ENCODE results near the gene RADIL.
A peak's percentile ranks its signal among the peaks of the same experiment; 100 is the strongest.

The RADIL gene

DNA sequence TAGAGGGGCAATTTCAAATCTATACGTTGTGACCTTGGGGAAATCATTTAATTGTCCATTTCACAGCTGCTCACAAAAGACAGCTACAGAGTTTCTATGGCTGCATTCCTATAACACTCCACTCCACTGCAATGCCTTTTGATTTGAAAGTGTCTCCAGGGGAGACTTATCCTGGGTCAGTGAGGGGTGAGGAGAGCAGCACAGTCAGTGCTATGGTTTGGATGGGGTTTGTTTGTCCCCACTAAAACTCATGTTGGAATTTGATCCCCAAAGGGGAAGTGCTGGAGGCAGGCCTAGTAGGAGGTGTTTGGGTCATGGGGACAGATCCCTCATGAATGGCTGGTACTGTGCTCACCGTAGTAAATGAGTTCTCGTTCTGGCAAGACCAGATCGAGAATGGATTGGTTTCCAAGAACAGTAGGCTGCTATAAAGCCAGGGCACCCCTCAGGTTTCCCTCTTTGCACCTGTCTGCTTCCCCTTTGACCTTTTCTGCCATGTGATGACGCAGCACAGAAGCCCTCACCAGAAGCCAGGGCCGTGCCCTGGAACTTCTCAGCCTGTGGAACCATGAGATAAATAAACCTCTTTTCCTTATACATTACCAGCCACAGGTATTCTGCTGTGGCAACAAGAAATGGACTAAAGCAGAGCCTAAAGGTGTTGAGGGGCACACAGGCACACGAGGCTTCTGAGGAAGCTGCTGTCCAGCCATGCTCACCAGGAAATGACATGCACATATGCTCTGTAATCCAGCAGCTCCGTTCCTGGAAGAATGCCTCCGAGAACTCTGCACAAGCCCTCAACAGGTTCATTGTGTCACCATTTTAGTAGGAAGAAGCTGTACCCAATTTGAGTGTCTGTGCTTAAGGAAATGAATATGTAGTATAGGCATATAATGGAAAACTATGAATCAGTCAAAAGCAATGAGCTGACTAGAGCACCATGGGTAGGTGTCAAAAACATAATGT lies 16.7 kb downstream of the RADIL start:
- Histone ChIP-seq H3K4me1 (ENCODE audit: control insufficient read depth in 1 of 2, insufficient read depth in 2 of 2, low read length in 2 of 2) (peaks cover 0 to 3% of the 10 kb centered on the region in 2 donors), H3K4me3 (ENCODE audit: low read depth in 1 of 2, low read length in 2 of 2) (no peak overlapping the region), H3K9me3 (ENCODE audit: control insufficient read depth in 1 of 2, low read length in 2 of 2) (peaks cover 0 to 11% of the 10 kb centered on the region in 2 donors), H3K36me3 (ENCODE audit: control insufficient read depth in 1 of 2, insufficient read depth in 2 of 2, low read length in 2 of 2) (no peaks in the 10 kb centered on the region), H3K27ac (ENCODE audit: low read length) (no peak overlapping the region), H3K27me3 (ENCODE audit: low read depth, low read length) (peaks cover 5% of the 10 kb centered on the region)

DNA sequence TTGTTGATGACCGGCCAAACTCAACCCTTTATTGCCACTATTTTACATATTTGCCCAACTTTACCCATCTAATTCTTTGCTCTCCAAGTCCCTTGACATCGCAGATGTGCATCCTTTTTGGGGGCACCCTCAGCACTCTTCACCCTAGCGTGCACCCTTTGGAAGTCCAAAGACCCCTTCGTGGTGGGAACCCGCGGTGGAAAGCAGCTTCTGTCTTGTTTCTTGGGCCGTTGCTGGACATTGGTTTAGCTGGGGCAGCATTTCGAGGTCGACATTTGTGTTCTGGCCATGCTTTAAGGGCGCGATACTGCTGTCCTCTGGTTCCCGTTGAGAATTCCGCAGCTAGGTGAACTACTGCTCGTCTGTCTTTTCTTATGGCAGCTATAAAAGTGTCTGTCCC lies 21.4 kb downstream of the RADIL start:
- H3K27ac ChIP-seq (ENCODE audit: low read length), result no peak overlapping the region
- H3K4me1 ChIP-seq (ENCODE audit: control insufficient read depth in 1 of 2, insufficient read depth in 2 of 2, low read length in 2 of 2), result peaks cover 0 to 3% of the 10 kb centered on the region in 2 donors
- H3K36me3 ChIP-seq (ENCODE audit: control insufficient read depth in 1 of 2, insufficient read depth in 2 of 2, low read length in 2 of 2), result no peaks in the 10 kb centered on the region
- H3K4me3 ChIP-seq (ENCODE audit: low read depth in 1 of 2, low read length in 2 of 2), result peak overlapping the region; percentile 31 to 35
- H3K27me3 ChIP-seq (ENCODE audit: low read depth, low read length), result no peaks in the 10 kb centered on the region
- peaks cover 0 to 10% of the 10 kb centered on the region in 2 donors for H3K9me3 ChIP-seq (ENCODE audit: control insufficient read depth in 1 of 2, low read length in 2 of 2)

DNA sequence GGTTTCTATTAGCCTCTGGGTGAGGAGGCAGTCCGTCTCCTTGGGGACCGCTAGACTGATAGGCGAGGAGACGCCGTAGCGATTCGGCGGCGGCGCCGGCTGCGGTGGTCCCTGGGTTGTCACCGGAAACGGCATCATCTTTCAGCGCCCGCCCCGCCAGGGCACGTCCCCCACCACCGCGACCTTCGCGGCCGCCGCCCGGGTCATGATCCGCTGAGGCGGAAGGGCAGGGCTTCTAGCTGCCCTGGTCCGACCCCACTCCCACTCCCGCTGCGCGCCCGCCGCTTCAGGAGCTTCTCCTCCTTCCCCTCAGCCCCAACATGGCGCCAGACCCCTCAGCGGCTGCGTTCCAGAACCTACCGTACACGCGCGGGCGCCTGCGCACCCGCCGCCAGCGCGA lies 21.8 kb downstream of the RADIL start, which contains the start of gene PAPOLB:
Gene PAPOLB, minus strand, starts transcription at position 358 of the 400 bp plus-strand sequence. Its CDS starts 220 bp downstream, at position 138.
- Histone ChIP-seq H3K27me3 (ENCODE audit: low read depth, low read length) (no peaks in the 10 kb centered on the region), H3K36me3 (ENCODE audit: control insufficient read depth in 1 of 2, insufficient read depth in 2 of 2, low read length in 2 of 2) (no peaks in the 10 kb centered on the region), H3K27ac (ENCODE audit: low read length) (no peak within 1 kb of the TSS), H3K4me3 (ENCODE audit: low read depth in 1 of 2, low read length in 2 of 2) (peak within 1 kb of the TSS; percentile 31 to 35), H3K4me1 (ENCODE audit: control insufficient read depth in 1 of 2, insufficient read depth in 2 of 2, low read length in 2 of 2) (peaks cover 0 to 3% of the 10 kb centered on the region in 2 donors), H3K9me3 (ENCODE audit: control insufficient read depth in 1 of 2, low read length in 2 of 2) (peaks cover 0 to 10% of the 10 kb centered on the region in 2 donors)

DNA sequence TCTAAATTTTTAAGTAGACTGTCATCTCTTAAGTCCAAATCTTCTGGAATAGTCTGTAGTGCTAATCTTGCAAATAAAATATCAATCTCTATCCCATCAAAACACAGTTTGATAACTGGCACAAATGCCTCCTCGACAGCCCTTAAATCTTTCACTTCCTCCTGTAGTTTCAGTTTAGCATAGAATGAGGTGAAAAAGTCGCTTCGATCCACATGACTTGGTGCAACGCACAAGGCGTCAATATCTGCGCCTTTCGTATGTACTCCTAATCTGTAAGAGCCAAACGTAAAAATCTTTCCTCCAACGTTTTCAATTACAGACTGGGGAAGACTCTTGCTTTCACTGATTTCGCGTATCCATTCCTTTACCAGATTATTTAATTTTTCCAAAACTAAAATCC lies 22.3 kb downstream of the RADIL start:
- H3K4me3 ChIP-seq (ENCODE audit: low read depth in 1 of 2, low read length in 2 of 2), result peak overlapping the region; percentile 31 to 35
- H3K4me1 ChIP-seq (ENCODE audit: control insufficient read depth in 1 of 2, insufficient read depth in 2 of 2, low read length in 2 of 2), result no peaks in the 10 kb centered on the region
- no peaks in the 10 kb centered on the region for H3K36me3 ChIP-seq (ENCODE audit: control insufficient read depth in 1 of 2, insufficient read depth in 2 of 2, low read length in 2 of 2)
- no peak overlapping the region for H3K27ac ChIP-seq (ENCODE audit: low read length)
- H3K27me3 ChIP-seq (ENCODE audit: low read depth, low read length), result no peaks in the 10 kb centered on the region
- H3K9me3 ChIP-seq (ENCODE audit: control insufficient read depth in 1 of 2, low read length in 2 of 2), result peaks cover 0 to 10% of the 10 kb centered on the region in 2 donors

DNA sequence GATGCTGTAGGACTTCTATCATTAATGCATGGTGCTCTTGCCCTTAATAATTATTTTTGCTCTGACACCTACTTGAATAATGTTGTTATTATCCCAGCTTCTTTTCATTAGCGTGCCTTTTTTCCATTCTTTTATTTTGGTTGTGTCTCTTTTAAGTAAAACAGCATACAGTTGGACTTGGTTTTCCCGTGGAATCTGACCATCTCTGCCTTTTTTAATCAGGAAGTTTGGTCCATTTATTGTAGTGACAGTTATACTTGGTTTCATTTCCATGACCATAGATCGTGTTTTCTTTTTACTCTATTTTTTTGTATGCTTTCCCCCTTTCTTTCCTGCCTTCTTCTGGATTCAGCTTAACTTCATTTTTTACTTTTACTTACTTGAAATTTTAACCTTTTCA lies 26.3 kb downstream of the RADIL start:
- Histone ChIP-seq H3K9me3 (ENCODE audit: control insufficient read depth in 1 of 2, low read length in 2 of 2) (peaks cover 0 to 3% of the 10 kb centered on the region in 2 donors), H3K4me3 (ENCODE audit: low read depth in 1 of 2, low read length in 2 of 2) (no peak overlapping the region), H3K4me1 (ENCODE audit: control insufficient read depth in 1 of 2, insufficient read depth in 2 of 2, low read length in 2 of 2) (no peaks in the 10 kb centered on the region), H3K27me3 (ENCODE audit: low read depth, low read length) (no peaks in the 10 kb centered on the region), H3K36me3 (ENCODE audit: control insufficient read depth in 1 of 2, insufficient read depth in 2 of 2, low read length in 2 of 2) (no peaks in the 10 kb centered on the region), H3K27ac (ENCODE audit: low read length) (no peak overlapping the region)

DNA sequence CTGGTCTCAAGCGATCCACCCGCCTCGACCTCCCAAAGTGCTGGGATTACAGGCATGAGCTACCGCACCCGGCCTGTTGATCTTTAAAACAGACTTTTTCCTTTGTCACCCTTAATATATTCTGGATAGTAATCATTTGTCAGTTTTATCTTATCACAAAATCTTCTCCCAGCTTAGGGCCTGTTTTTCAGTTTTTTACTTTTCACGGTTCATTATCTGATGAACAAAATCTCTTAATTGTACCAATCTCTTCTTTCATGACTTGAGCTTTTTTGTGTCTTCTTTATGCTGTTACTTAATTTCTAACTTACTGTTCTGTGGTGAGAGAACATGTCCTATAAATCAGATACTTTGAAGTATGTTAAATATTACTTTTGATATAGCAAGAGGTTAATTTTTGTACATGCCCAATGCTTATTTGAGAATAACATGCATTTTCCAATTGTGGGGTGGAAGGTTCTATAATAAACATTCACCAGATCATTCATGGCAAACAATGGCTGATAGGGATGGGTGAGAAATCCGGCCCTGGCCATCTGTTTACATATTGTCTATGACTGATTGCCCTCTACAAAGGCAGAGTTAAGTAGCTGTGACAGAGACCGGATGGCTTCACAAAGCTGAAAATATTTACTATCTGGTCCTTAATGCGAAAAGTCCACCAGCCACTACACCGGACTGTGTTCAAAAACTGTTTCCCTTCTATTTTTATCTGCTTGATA lies 27.0 kb downstream of the RADIL start:
- H3K4me3 ChIP-seq (ENCODE audit: low read depth in 1 of 2, low read length in 2 of 2), result no peak overlapping the region
- H3K36me3 ChIP-seq (ENCODE audit: control insufficient read depth in 1 of 2, insufficient read depth in 2 of 2, low read length in 2 of 2), result no peaks in the 10 kb centered on the region
- no peaks in the 10 kb centered on the region for H3K27me3 ChIP-seq (ENCODE audit: low read depth, low read length)
- H3K9me3 ChIP-seq (ENCODE audit: control insufficient read depth in 1 of 2, low read length in 2 of 2), result peaks cover 0 to 5% of the 10 kb centered on the region in 2 donors
- H3K4me1 ChIP-seq (ENCODE audit: control insufficient read depth in 1 of 2, insufficient read depth in 2 of 2, low read length in 2 of 2), result no peaks in the 10 kb centered on the region
- no peak overlapping the region for H3K27ac ChIP-seq (ENCODE audit: low read length)

DNA sequence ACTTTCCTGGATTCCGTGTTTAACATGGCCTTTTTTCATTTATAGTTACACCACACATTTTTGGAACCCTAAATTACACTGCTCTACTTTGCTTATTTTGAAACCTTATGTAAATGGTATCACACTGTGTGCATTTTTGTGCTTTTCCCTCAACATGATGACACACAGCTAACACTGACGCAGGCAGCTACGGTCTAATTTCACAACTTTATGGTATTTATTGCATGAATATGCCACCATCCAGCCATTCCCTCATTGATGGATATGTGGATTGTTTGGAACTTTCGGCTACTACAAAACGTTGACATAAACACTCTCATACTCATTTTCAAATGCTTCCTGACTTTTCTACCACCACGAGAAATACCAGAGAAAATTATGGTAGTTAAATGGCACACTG lies 28.6 kb downstream of the RADIL start:
- no peak overlapping the region for H3K4me3 ChIP-seq (ENCODE audit: low read depth in 1 of 2, low read length in 2 of 2)

DNA sequence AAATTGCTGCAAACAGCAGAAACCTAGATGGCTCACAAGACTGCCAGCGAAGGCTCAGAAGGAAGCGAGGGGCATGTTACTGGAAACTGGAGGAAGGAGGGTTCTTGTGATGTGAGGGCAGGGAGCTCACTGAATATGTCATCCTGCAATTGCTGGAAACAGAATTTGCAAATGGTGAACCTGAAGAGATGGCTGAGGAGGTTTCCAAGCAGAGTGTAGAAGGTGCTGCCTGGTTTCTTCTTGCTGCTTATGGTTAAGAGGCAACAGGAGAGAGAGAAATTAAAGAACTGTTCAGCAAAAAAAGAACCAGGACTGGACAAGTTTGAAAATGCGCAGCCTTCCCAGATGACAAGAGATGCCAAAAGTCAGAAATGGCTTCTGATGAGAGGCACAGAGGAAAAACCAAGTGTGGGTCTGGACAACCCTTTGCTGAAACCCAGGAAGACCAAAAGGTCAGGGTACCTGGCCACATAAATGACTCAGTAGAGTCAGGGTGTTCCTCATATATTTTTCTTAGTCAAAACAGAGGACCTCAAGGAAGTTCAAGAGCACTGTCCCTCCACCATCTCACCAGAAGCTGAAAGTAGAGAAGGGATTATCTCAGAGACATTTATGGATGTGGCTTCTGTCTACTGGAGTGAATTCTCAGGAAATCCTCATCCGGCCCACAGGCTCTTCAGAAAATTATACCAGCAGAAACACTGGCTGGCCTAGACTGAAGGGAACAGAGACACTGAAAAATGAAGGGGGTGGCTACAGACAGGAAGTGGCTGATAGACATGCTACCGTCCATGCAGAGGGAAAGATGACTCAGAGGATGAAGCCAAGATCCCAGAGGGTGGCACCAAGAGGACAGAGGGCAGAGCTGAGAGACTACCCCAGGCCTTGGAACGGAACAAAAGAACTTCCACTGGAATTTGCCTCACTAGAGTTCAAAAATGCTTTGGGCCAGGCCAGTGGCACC lies 31.8 kb downstream of the RADIL start:
- Histone ChIP-seq H3K36me3 (ENCODE audit: control insufficient read depth in 1 of 2, insufficient read depth in 2 of 2, low read length in 2 of 2) (no peaks in the 10 kb centered on the region), H3K4me1 (ENCODE audit: control insufficient read depth in 1 of 2, insufficient read depth in 2 of 2, low read length in 2 of 2) (no peaks in the 10 kb centered on the region), H3K27ac (ENCODE audit: low read length) (no peak overlapping the region), H3K4me3 (ENCODE audit: low read depth in 1 of 2, low read length in 2 of 2) (no peak overlapping the region), H3K9me3 (ENCODE audit: control insufficient read depth in 1 of 2, low read length in 2 of 2) (peaks cover 0 to 10% of the 10 kb centered on the region in 2 donors), H3K27me3 (ENCODE audit: low read depth, low read length) (no peaks in the 10 kb centered on the region)

More for the DNA sequence above, 28.6 kb downstream of the RADIL start:
- H3K9me3 ChIP-seq (ENCODE audit: control insufficient read depth in 1 of 2, low read length in 2 of 2), result peaks cover 0 to 10% of the 10 kb centered on the region in 2 donors
- no peaks in the 10 kb centered on the region for H3K4me1 ChIP-seq (ENCODE audit: control insufficient read depth in 1 of 2, insufficient read depth in 2 of 2, low read length in 2 of 2)
- H3K36me3 ChIP-seq (ENCODE audit: control insufficient read depth in 1 of 2, insufficient read depth in 2 of 2, low read length in 2 of 2), result no peaks in the 10 kb centered on the region
- no peaks in the 10 kb centered on the region for H3K27me3 ChIP-seq (ENCODE audit: low read depth, low read length)
- no peak overlapping the region for H3K27ac ChIP-seq (ENCODE audit: low read length)

DNA sequence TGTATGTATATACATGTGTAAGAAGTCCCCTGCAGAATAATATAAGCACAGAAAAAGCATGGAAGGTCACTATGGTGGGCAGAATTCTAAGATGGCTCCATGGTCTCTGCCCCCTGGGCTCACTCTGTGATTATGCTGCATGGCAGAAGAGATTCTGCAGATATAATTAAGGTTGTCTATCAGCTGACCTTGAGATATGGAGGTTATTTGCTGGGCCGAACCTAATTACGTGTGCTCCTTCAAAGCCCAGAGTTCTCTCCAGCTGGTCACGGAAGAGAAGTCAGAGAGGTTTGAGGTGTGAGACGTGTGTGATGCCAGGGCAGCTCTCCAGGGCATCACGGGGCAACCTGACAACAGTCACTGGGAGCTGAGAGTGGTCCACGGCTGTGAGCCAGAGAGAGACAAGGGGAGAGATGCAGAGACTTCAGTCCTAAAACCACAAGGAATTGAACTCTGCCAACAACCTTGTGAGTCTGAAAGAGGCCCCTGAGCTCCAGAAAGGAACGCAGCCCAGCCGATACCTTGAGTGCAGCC lies 33.2 kb downstream of the RADIL start:
- Histone ChIP-seq H3K36me3 (ENCODE audit: control insufficient read depth in 1 of 2, insufficient read depth in 2 of 2, low read length in 2 of 2) (no peaks in the 10 kb centered on the region), H3K4me1 (ENCODE audit: control insufficient read depth in 1 of 2, insufficient read depth in 2 of 2, low read length in 2 of 2) (no peaks in the 10 kb centered on the region), H3K27me3 (ENCODE audit: low read depth, low read length) (no peaks in the 10 kb centered on the region), H3K27ac (ENCODE audit: low read length) (no peak overlapping the region), H3K9me3 (ENCODE audit: control insufficient read depth in 1 of 2, low read length in 2 of 2) (peaks cover 0 to 10% of the 10 kb centered on the region in 2 donors), H3K4me3 (ENCODE audit: low read depth in 1 of 2, low read length in 2 of 2) (no peak overlapping the region)

DNA sequence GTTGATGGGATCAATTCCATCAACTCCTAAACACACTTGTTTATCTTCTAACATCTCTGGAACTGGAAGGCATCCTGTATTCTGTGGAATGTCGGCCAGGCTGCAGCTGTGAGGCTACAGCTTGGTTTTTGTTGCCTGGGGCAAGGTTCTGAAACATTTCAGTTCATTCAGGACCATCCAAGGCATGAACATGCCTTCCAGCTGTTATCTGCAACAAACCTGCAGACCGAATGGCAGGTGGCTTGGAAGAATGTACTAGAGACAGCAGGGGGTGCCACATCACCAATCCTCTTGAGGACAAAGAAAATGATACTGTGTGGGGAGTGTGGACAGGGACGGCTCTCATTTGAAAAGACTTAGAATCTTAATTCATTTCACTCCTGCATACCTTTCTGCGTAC lies 34.1 kb downstream of the RADIL start:
- Histone ChIP-seq H3K36me3 (ENCODE audit: control insufficient read depth in 1 of 2, insufficient read depth in 2 of 2, low read length in 2 of 2) (no peaks in the 10 kb centered on the region), H3K27ac (ENCODE audit: low read length) (no peak overlapping the region), H3K9me3 (ENCODE audit: control insufficient read depth in 1 of 2, low read length in 2 of 2) (peaks cover 0 to 10% of the 10 kb centered on the region in 2 donors), H3K4me1 (ENCODE audit: control insufficient read depth in 1 of 2, insufficient read depth in 2 of 2, low read length in 2 of 2) (no peaks in the 10 kb centered on the region), H3K27me3 (ENCODE audit: low read depth, low read length) (no peaks in the 10 kb centered on the region), H3K4me3 (ENCODE audit: low read depth in 1 of 2, low read length in 2 of 2) (no peak overlapping the region)

Data from muscle layer of duodenum (tissue), 2 donors.